Measurements from ENCODE around the gene CDK16. TPM values are rescaled to one million over a fixed set of nuclear protein-coding genes. Genes with fewer than 3 reads are reported as not detected.
"Not testable (repeated sequence)": the region's sequence is repeated elsewhere in the genome, so short reads cannot be mapped to it uniquely, and the experiment has no call there.

Gene CDK16
- total and polyA plus RNA-seq, 4 experiments from 2014 or later, result 1.6 to 57.4 (median 38.7) TPM

- Mint-ChIP-seq H3K4me1 (peaks cover 0 to 1% (median 0%) of the 10 kb centered on the region in 4 donors), H3K27ac (no peak overlapping the region), H3K4me3 (no peak overlapping the region), H3K27me3 (no peaks in the 10 kb centered on the region), H3K36me3 (peaks cover 21 to 25% of the 10 kb centered on the region in 2 donors), H3K9me3 (no peaks in the 10 kb centered on the region)
- intact Hi-C loops (cut with micrococcal nuclease), result no loop called here
- Histone ChIP-seq H3K4me3 (ENCODE audit: low read length in 2 of 2) (no peak overlapping the region), H3K36me3 (ENCODE audit: insufficient read depth, low read length) (no peaks in the 10 kb centered on the region), H3K9me3 (ENCODE audit: control insufficient read depth in 1 of 2, low read length in 2 of 2) (no peaks in the 10 kb centered on the region), H3K27ac (ENCODE audit: low read depth, low read length) (no peak overlapping the region), H3K4me1 (ENCODE audit: insufficient read depth, low read length) (no peaks in the 10 kb centered on the region), H3K27me3 (ENCODE audit: insufficient read depth, low read length) (no peaks in the 10 kb centered on the region)
- POLR2A ChIA-PET (ENCODE audit: partially characterized antibody), result no interaction called here
- DNase-seq, result no peak
- CTCF ChIA-PET (ENCODE audit: partially characterized antibody), result no interaction called here
These were observed 30.1 kb downstream of the CDK16 start for GRCh38 chrX:47248576-47248975.

- Mint-ChIP-seq H3K9me3 (peaks cover 0 to 10% (median 5%) of the 10 kb centered on the region in 8 donors), H3K4me1 (peaks cover 0 to 4% (median under 1%) of the 10 kb centered on the region in 4 donors), H3K27ac (no peak overlapping the region), H3K4me3 (no peak overlapping the region), H3K36me3 (peaks cover 11 to 19% of the 10 kb centered on the region in 2 donors), H3K27me3 (no peaks in the 10 kb centered on the region)
- DNase-seq, result no peak
- Histone ChIP-seq H3K27ac (ENCODE audit: low read depth, low read length) (no peak overlapping the region), H3K4me3 (ENCODE audit: low read length in 2 of 2) (no peak overlapping the region), H3K27me3 (ENCODE audit: insufficient read depth, low read length) (no peaks in the 10 kb centered on the region), H3K9me3 (ENCODE audit: control insufficient read depth in 1 of 2, low read length in 2 of 2) (no peaks in the 10 kb centered on the region), H3K4me1 (ENCODE audit: insufficient read depth, low read length) (no peaks in the 10 kb centered on the region), H3K36me3 (ENCODE audit: insufficient read depth, low read length) (no peaks in the 10 kb centered on the region)
- CTCF ChIA-PET (ENCODE audit: partially characterized antibody), result no interaction called here
- POLR2A ChIA-PET (ENCODE audit: partially characterized antibody), result no interaction called here
- intact Hi-C loops (cut with micrococcal nuclease), result no loop called here
These were observed 31.5 kb downstream of the CDK16 start for GRCh38 chrX:47250017-47250347.

- H3K4me3 Mint-ChIP-seq; H3K27me3 Mint-ChIP-seq; H3K4me1 Mint-ChIP-seq; H3K27ac Mint-ChIP-seq; intact Hi-C loops (cut with micrococcal nuclease); H3K4me1 ChIP-seq (ENCODE audit: insufficient read depth, low read length); POLR2A ChIA-PET (ENCODE audit: partially characterized antibody); H3K36me3 ChIP-seq (ENCODE audit: insufficient read depth, low read length); H3K9me3 ChIP-seq (ENCODE audit: control insufficient read depth in 1 of 2, low read length in 2 of 2); H3K27me3 ChIP-seq (ENCODE audit: insufficient read depth, low read length); H3K27ac ChIP-seq (ENCODE audit: low read depth, low read length); H3K36me3 Mint-ChIP-seq; CTCF ChIA-PET (ENCODE audit: partially characterized antibody); H3K4me3 ChIP-seq (ENCODE audit: low read length in 2 of 2); DNase-seq: not testable (repeated sequence)
- H3K9me3 Mint-ChIP-seq, result peaks cover 0 to 10% (median 7%) of the 10 kb centered on the region in 8 donors
These were observed 39.1 kb downstream of the CDK16 start for GRCh38 chrX:47257620-47258019.

GRCh38 chrX:47264483-47265173 lies 46.1 kb downstream of the CDK16 start:
- no peak overlapping the region for H3K27ac Mint-ChIP-seq
- no peak for DNase-seq
- intact Hi-C loops (cut with micrococcal nuclease), result no loop called here
- ChIA-PET CTCF (ENCODE audit: partially characterized antibody) (no interaction called here), POLR2A (ENCODE audit: partially characterized antibody) (no interaction called here)
- no peaks in the 10 kb centered on the region for H3K9me3 Mint-ChIP-seq
- Histone ChIP-seq H3K9me3 (ENCODE audit: control insufficient read depth in 1 of 2, low read length in 2 of 2) (no peaks in the 10 kb centered on the region), H3K27ac (ENCODE audit: low read depth, low read length) (no peak overlapping the region), H3K27me3 (ENCODE audit: insufficient read depth, low read length) (no peaks in the 10 kb centered on the region), H3K36me3 (ENCODE audit: insufficient read depth, low read length) (no peaks in the 10 kb centered on the region), H3K4me3 (ENCODE audit: low read length in 2 of 2) (no peak overlapping the region), H3K4me1 (ENCODE audit: insufficient read depth, low read length) (no peaks in the 10 kb centered on the region)
- no peak overlapping the region for H3K4me3 Mint-ChIP-seq
- no peaks in the 10 kb centered on the region for H3K4me1 Mint-ChIP-seq
- H3K36me3 Mint-ChIP-seq, result no peaks in the 10 kb centered on the region
- H3K27me3 Mint-ChIP-seq, result no peaks in the 10 kb centered on the region

- Histone ChIP-seq H3K9me3 (ENCODE audit: control insufficient read depth in 1 of 2, low read length in 2 of 2) (no peaks in the 10 kb centered on the region), H3K27ac (ENCODE audit: low read depth, low read length) (no peak overlapping the region), H3K36me3 (ENCODE audit: insufficient read depth, low read length) (no peaks in the 10 kb centered on the region), H3K27me3 (ENCODE audit: insufficient read depth, low read length) (no peaks in the 10 kb centered on the region), H3K4me3 (ENCODE audit: low read length in 2 of 2) (no peak overlapping the region), H3K4me1 (ENCODE audit: insufficient read depth, low read length) (no peaks in the 10 kb centered on the region)
- Mint-ChIP-seq H3K9me3 (no peaks in the 10 kb centered on the region), H3K4me1 (no peaks in the 10 kb centered on the region), H3K36me3 (no peaks in the 10 kb centered on the region), H3K4me3 (no peak overlapping the region), H3K27me3 (no peaks in the 10 kb centered on the region), H3K27ac (no peak overlapping the region)
- intact Hi-C loops (cut with micrococcal nuclease), result no loop called here
- no peak for DNase-seq
- POLR2A ChIA-PET (ENCODE audit: partially characterized antibody), result no interaction called here
- CTCF ChIA-PET (ENCODE audit: partially characterized antibody), result no interaction called here
These were observed 48.2 kb downstream of the CDK16 start for GRCh38 chrX:47266643-47267042.

GRCh38 chrX:47272013-47272408 lies 53.5 kb downstream of the CDK16 start:
- intact Hi-C loops (cut with micrococcal nuclease), result no loop called here
- Histone ChIP-seq H3K27ac (ENCODE audit: low read depth, low read length) (no peak overlapping the region), H3K9me3 (ENCODE audit: control insufficient read depth in 1 of 2, low read length in 2 of 2) (no peaks in the 10 kb centered on the region), H3K4me1 (ENCODE audit: insufficient read depth, low read length) (no peaks in the 10 kb centered on the region), H3K4me3 (ENCODE audit: low read length in 2 of 2) (no peak overlapping the region), H3K36me3 (ENCODE audit: insufficient read depth, low read length) (no peaks in the 10 kb centered on the region), H3K27me3 (ENCODE audit: insufficient read depth, low read length) (no peaks in the 10 kb centered on the region)
- Mint-ChIP-seq H3K36me3 (no peaks in the 10 kb centered on the region), H3K4me3 (no peak overlapping the region), H3K27ac (no peak overlapping the region), H3K4me1 (no peaks in the 10 kb centered on the region), H3K9me3 (peaks cover 0 to 2% (median 0%) of the 10 kb centered on the region in 8 donors), H3K27me3 (no peaks in the 10 kb centered on the region)
- ChIA-PET CTCF (ENCODE audit: partially characterized antibody) (no interaction called here), POLR2A (ENCODE audit: partially characterized antibody) (no interaction called here)
- no peak for DNase-seq

GRCh38 chrX:47273011-47273730 lies 54.7 kb downstream of the CDK16 start:
- H3K36me3 Mint-ChIP-seq, result no peaks in the 10 kb centered on the region
- H3K9me3 ChIP-seq (ENCODE audit: control insufficient read depth in 1 of 2, low read length in 2 of 2), result no peaks in the 10 kb centered on the region
- H3K36me3 ChIP-seq (ENCODE audit: insufficient read depth, low read length), result no peaks in the 10 kb centered on the region
- H3K4me1 Mint-ChIP-seq, result no peaks in the 10 kb centered on the region
- H3K4me3 Mint-ChIP-seq, result no peak overlapping the region
- H3K4me3 ChIP-seq (ENCODE audit: low read length in 2 of 2), result no peak overlapping the region
- peaks cover 0 to 2% (median 0%) of the 10 kb centered on the region in 8 donors for H3K9me3 Mint-ChIP-seq
- no peaks in the 10 kb centered on the region for H3K4me1 ChIP-seq (ENCODE audit: insufficient read depth, low read length)
- H3K27ac ChIP-seq (ENCODE audit: low read depth, low read length), result no peak overlapping the region
- no peak overlapping the region for H3K27ac Mint-ChIP-seq
- ChIA-PET POLR2A (ENCODE audit: partially characterized antibody) (no interaction called here), CTCF (ENCODE audit: partially characterized antibody) (no interaction called here)
- DNase-seq, result no peak
- H3K27me3 Mint-ChIP-seq, result no peaks in the 10 kb centered on the region
- intact Hi-C loops (cut with micrococcal nuclease), result no loop called here
- no peaks in the 10 kb centered on the region for H3K27me3 ChIP-seq (ENCODE audit: insufficient read depth, low read length)
